ENCODE measurements around the gene CHPF2.
A peak's percentile ranks its signal among the peaks of the same experiment; 100 is the strongest.

CHPF2 gene

DNA sequence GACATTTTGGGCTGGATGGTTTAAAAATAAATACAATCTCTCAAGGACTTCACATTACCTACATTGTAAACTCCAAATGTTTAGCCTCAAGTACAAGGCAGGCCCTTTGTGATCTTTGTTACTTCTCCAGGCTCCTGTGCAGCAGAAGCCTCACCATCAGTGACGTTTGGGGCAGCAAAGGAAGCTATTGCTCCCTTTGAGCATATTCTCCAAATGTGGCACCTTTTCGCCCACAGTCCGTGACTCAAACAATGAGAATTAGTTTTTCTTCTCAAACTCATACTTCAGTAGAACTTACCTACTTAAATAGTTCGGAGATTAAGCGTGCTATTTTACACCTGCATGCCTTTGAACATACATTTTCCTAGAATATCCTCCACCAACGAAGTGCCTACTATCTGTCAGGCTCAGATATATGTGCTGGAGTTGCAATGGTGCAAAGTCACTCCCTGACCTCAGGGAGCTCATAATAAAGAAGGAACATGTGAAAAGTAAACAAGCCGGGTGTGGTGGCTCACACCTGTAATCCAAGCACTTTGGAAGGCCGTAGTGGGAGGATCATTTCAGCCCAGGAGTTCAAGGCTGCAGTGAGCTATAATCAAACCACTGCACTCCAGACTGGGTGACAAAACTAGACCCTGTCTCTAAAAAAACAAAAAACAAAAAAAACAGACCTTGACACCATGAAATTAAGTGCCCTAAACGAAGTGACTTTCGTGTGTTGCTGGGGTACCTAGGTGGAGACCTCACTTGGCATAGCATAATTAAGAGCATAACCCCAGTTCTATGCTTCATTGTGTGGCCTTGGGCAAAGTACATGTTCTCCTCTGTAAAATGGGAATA, 4.0 kb upstream of the CHPF2 start:
- DNase-seq, result no peak
- in situ Hi-C loops (cut with HindIII; ENCODE audit: low pct_ligation_motif_present, low pct_unique_long_range_greater_than_20kb, low sequenced_read_pairs), result no loop called here

DNA sequence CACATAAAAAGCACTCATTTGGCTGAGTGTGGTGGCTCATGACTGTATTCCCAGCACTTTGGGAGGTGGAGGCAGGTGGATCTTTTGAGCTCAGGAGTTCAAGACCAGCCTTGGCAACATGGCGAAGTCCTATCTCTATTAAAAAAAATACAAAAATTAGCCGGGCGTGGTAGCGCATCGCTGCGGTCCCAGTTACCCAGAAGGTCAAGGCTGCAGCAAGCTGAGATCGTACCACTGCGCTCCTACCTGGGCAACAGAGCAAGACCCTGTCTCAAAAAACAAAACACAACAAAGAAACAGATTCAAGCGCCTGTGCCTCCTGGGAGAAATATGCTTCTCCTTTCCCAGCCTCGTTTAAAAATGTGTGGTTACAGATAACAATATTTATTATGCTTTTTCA, 3.0 kb upstream of the CHPF2 start:
- in situ Hi-C loops (cut with HindIII; ENCODE audit: low pct_ligation_motif_present, low pct_unique_long_range_greater_than_20kb, low sequenced_read_pairs), result no loop called here
- no peak for DNase-seq

DNA sequence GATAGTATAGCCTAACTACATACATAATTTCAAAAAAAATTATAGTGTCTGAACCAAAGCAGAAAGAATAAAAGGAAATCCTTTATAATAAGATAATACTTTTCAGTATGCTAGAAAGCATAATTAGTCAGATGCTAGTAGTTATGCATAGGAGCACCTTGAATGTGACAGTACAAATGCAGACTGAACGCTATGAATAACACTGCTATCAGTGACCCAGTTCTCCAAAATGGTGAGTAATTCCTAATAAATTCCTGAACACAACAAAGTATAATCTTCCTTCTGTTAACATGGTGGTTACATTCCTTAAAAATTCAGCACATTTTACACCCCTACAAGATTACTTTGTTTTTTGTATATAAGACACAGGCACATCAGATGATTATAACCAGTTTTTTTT, 1.2 kb upstream of the CHPF2 start:
- DNase-seq, result no peak
- in situ Hi-C loops (cut with HindIII; ENCODE audit: low pct_ligation_motif_present, low pct_unique_long_range_greater_than_20kb, low sequenced_read_pairs), result no loop called here

DNA sequence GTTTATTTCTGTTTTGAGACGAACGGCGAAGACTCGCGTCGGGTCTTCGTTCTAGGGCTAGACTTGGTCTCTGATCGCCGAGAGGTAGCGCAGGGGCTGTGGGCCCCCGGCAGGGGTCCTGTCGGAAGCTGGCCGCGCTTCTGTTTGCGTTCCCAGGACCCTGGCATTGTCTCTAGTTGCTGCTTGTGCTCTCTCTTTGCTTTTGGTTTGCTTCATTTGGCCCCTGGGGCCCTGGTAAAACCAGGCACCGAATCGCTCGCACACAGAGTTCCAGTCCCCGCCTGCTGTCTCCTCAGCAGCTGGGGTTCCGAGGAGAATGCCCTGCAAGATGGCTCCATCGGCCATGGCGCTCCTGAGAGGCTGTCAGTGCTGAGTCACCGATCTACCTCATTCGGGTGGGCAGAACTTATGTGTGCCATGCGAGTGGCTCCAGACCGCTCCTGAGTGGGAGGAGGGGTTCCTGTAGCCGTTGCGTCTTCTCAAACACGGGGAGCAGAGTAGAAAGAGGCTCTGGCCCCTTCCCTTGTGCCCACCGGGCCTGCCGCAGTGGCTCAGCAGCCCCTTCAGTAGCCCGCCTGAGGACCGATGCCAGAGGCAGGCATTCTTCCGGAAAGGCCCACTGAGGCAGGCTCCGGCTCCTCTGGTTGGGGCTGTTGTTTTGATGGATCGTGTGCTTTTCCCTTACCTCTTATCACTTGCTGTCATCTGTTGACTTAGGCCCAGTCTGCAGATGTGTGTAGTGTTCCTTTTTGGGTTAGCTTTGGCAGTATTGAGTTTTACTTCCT, 826 bp downstream of the CHPF2 start:
- in situ Hi-C loops (cut with HindIII; ENCODE audit: low pct_ligation_motif_present, low pct_unique_long_range_greater_than_20kb, low sequenced_read_pairs), result no loop called here
- peak; percentile 94 for DNase-seq

DNA sequence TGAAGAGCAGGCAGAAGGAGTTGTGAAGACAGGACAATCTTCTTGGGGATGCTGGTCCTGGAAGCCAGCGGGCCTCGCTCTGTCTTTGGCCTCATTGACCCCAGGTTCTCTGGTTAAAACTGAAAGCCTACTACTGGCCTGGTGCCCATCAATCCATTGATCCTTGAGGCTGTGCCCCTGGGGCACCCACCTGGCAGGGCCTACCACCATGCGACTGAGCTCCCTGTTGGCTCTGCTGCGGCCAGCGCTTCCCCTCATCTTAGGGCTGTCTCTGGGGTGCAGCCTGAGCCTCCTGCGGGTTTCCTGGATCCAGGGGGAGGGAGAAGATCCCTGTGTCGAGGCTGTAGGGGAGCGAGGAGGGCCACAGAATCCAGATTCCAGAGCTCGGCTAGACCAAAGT, 1.5 kb downstream of the CHPF2 start:
- DNase-seq, result no peak
- in situ Hi-C loops (cut with HindIII; ENCODE audit: low pct_ligation_motif_present, low pct_unique_long_range_greater_than_20kb, low sequenced_read_pairs), result no loop called here

DNA sequence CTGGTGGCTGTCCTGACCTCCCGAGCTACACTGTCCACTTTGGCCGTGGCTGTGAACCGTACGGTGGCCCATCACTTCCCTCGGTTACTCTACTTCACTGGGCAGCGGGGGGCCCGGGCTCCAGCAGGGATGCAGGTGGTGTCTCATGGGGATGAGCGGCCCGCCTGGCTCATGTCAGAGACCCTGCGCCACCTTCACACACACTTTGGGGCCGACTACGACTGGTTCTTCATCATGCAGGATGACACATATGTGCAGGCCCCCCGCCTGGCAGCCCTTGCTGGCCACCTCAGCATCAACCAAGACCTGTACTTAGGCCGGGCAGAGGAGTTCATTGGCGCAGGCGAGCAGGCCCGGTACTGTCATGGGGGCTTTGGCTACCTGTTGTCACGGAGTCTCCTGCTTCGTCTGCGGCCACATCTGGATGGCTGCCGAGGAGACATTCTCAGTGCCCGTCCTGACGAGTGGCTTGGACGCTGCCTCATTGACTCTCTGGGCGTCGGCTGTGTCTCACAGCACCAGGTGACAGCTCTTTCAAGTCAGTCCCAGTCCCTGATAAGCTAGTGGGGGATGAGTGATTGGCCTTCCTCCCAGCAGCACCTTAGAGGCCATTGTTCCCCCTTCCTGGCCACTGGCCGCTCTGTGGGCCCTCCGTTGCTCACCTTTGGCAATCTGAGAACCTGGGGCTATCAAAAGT, 3.0 kb downstream of the CHPF2 start:
- no peak for DNase-seq
- in situ Hi-C loops (cut with HindIII; ENCODE audit: low pct_ligation_motif_present, low pct_unique_long_range_greater_than_20kb, low sequenced_read_pairs), result no loop called here

DNA sequence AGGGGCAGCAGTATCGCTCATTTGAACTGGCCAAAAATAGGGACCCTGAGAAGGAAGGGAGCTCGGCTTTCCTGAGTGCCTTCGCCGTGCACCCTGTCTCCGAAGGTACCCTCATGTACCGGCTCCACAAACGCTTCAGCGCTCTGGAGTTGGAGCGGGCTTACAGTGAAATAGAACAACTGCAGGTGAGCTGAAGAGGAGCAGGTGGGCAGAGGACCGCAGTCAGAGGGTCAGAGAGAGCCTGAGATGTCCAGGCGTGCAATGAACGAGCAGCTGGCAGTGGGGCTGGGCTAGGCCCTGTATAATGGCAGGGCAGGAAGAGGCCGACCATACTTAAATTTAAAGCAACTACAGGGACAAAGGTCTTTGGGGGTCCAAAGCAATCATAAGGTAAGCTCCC, 4.1 kb downstream of the CHPF2 start:
- no peak for DNase-seq
- in situ Hi-C loops (cut with HindIII; ENCODE audit: low pct_ligation_motif_present, low pct_unique_long_range_greater_than_20kb, low sequenced_read_pairs), result no loop called here

DNA sequence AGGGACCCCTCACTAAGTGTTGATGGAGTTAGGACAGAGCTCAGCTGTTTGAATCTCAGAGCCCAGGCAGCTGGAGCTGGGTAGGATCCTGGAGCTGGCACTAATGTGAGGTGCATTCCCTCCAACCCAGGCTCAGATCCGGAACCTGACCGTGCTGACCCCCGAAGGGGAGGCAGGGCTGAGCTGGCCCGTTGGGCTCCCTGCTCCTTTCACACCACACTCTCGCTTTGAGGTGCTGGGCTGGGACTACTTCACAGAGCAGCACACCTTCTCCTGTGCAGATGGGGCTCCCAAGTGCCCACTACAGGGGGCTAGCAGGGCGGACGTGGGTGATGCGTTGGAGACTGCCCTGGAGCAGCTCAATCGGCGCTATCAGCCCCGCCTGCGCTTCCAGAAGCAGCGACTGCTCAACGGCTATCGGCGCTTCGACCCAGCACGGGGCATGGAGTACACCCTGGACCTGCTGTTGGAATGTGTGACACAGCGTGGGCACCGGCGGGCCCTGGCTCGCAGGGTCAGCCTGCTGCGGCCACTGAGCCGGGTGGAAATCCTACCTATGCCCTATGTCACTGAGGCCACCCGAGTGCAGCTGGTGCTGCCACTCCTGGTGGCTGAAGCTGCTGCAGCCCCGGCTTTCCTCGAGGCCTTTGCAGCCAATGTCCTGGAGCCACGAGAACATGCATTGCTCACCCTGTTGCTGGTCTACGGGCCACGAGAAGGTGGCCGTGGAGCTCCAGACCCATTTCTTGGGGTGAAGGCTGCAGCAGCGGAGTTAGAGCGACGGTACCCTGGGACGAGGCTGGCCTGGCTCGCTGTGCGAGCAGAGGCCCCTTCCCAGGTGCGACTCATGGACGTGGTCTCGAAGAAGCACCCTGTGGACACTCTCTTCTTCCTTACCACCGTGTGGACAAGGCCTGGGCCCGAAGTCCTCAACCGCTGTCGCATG, 5.2 kb downstream of the CHPF2 start:
- in situ Hi-C loops (cut with HindIII; ENCODE audit: low pct_ligation_motif_present, low pct_unique_long_range_greater_than_20kb, low sequenced_read_pairs), result no loop called here

DNA sequence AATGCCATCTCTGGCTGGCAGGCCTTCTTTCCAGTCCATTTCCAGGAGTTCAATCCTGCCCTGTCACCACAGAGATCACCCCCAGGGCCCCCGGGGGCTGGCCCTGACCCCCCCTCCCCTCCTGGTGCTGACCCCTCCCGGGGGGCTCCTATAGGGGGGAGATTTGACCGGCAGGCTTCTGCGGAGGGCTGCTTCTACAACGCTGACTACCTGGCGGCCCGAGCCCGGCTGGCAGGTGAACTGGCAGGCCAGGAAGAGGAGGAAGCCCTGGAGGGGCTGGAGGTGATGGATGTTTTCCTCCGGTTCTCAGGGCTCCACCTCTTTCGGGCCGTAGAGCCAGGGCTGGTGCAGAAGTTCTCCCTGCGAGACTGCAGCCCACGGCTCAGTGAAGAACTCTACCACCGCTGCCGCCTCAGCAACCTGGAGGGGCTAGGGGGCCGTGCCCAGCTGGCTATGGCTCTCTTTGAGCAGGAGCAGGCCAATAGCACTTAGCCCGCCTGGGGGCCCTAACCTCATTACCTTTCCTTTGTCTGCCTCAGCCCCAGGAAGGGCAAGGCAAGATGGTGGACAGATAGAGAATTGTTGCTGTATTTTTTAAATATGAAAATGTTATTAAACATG, 6.0 kb downstream of the CHPF2 start:
- in situ Hi-C loops (cut with HindIII; ENCODE audit: low pct_ligation_motif_present, low pct_unique_long_range_greater_than_20kb, low sequenced_read_pairs), result no loop called here
- DNase-seq, result no peak

More for the DNA sequence above, 5.2 kb downstream of the CHPF2 start:
- no peak for DNase-seq

DNA sequence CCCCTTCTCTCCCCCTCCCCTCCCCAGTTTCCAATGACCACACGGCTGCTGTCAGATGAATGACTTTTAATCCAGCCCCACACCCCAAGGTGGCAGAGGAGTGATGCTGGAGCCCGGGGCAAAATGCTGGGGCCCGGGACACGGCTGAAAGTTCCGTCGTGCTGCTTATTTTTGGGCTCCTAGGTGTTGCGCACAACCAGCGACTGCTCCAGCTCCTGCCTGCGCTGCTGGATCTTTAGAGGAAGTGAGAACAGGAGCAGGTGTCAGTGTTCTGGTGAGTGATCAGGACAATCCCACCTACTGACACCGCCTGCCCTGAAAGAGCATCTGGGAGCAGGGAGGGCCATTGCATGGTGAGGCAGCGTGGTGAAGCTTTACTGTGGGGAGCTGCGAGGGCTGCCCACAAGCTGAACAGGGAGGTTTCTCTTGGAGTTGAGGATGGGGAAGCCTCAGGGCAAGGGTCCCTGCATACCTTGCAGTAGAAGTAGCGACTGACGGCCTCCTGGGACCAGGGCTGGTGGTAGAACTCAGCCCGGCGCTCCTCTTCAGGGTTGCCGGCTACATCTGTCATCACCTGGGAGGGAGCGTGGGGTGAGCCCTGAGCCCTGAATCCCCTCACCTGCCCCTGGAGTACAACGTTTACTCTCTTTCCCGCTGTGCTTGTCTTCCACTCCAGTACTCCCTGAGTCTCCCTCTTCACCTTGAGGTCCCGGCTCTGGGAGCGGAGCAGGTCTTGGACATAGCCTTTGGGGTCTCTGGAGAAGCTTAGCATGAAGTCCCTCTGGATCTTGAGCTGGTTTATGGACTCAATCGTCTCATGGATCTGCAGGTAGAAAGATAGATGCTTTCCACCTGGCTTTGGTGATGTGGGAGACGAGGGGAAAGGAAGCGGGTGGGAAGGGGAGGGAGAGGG, 6.9 kb downstream of the CHPF2 start:
- in situ Hi-C loops (cut with HindIII; ENCODE audit: low pct_ligation_motif_present, low pct_unique_long_range_greater_than_20kb, low sequenced_read_pairs), result no loop called here

DNA sequence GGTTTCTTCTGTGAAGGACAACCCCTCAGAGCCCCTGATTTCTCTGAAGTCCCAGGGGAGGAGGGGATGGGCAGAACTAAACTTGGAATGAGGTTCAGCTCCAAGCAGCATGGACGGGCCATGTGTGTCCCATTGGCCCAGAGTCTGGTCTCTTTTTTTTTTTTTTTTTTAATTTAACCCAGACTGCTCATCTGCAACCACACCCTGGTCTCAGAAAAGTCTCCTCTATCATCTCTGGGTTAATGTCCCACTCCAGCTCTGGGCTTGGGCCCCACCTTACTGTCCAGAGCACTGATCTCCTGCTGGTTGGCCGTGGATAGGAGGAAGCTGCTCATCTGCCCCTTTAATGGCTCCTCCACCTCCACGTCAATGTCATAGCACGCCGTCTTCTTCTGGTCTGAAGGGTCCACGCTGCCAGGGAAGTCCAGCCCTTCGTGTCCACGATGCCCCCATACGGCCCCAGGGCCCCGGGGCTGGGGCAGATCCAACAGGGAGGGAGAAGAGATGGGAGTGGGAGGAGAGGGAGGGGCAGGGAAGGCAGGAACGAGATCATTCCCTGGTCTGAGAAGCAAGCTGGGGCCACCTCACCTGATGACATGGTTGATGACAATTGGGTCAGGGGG, 7.7 kb downstream of the CHPF2 start:
- in situ Hi-C loops (cut with HindIII; ENCODE audit: low pct_ligation_motif_present, low pct_unique_long_range_greater_than_20kb, low sequenced_read_pairs), result no loop called here
- no peak for DNase-seq

More for the DNA sequence above, 6.9 kb downstream of the CHPF2 start:
- no peak for DNase-seq

DNA sequence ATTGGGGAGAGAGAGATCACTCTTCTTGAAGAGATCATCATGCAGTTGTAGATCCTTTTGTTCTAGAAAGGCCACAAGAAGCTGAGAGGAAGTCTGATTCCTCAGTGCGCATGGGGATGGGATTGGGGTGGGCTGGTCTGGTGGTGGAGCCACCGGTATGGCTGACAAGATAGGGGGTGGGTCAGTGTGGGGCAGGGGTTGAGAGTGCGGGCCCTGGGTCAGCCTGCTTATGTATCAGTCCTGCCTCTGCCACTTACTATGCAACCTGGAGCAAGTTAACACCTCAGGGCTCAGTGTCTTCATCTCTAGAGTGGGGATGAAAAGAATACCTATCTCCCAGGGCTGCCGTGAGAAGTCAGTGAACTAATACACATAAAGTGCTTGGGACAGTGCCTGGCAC, 8.3 kb downstream of the CHPF2 start:
- no peak for DNase-seq
- in situ Hi-C loops (cut with HindIII; ENCODE audit: low pct_ligation_motif_present, low pct_unique_long_range_greater_than_20kb, low sequenced_read_pairs), result no loop called here

DNA sequence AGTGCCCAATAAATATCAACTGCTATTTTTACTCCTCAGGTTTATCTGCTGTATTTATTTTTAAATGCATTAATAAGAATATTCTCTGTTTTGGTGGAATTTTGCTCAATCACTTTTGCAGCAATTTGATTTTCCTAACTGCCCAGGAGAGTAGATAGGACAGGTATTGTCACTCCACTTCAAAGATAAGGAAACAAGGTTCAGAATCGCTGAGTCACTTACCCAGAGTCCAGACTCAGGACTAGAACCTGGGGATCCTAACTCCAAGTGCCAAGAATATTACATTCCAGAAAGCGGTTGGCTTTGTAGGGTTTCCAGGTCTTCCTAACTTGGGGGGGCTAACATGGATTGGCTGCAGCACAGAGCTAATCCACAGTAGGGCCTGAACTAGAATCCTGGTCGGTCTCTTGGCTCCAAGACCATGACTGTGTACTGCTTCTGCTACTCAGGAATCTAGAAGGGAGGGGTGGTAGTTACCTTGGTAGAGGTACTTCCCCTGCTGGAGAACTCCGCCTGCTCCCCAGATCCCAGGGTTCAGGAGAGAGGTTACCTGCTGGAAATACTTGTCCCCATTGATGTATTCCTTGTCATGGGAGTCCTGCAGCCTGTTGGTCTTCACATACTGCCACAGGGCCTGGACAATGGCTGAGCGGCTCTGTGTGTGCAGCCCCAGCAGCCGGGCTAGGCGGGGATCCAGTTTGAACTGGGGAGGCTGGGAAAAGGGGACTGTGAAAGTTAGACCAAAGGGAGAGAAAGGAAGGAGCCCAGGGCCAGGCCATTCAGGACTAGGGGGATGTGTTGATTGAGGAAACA, 8.9 kb downstream of the CHPF2 start:
- DNase-seq, result no peak
- in situ Hi-C loops (cut with HindIII; ENCODE audit: low pct_ligation_motif_present, low pct_unique_long_range_greater_than_20kb, low sequenced_read_pairs), result no loop called here

DNA sequence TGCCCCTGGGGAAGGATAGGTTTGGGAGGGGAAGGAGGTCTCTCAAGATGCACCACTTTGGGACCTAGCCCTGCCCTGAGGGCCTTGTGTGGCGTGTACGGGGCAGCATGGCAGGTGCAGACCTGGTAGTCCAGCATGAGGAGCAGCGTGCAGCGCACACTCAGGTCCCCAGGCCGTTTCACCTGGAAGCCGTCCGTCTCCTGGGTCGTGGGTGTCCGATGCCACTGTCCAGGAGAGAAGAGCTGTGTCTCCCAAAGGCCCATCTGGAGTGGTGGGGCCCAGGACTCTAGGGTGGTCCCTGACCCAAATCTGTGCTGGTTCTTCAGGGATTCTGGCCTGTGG, 9.4 kb downstream of the CHPF2 start:
- DNase-seq, result no peak
- in situ Hi-C loops (cut with HindIII; ENCODE audit: low pct_ligation_motif_present, low pct_unique_long_range_greater_than_20kb, low sequenced_read_pairs), result no loop called here

DNA sequence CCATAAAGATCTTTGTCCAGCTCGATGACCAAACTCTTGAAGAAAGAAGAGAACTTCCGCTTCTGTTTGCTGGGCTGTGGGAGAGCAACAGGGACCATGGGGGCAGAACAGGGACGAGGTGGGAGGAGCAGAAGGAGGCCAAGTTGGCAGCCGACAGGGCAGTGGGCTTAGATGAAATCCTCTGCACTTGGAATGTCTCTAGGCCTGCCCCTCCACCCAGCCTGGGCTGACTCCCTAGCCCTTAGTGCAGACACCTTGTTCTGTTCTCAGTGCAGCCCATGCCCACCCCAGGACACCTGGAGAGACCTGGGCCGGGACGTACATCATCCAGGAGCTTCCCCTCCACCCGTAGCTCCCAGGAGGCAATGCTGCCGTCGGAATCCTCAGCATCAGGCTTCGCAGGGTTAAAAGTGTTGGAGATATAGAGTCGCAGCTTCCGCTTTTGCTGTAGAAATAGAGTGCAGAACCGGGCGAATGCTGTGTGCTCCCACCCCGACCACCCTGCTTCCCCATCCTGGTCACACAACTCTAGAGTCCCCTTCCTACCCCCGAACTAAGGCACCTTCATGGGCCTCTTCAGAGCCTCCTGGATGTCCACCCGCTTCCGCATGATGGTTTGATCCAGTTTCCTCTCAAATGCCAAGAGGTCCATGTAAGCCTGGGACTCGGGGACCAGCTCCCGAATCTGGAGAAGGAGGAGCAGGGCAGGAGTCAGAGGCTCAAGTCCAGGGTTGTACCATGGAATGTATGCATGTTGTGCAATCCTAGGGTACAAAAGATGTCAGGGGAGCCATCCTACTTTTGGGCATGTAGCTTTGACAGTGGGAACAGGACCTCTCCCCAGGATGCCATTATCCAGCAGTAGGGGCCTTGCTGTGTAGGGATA, 10.1 kb downstream of the CHPF2 start:
- DNase-seq, result no peak
- in situ Hi-C loops (cut with HindIII; ENCODE audit: low pct_ligation_motif_present, low pct_unique_long_range_greater_than_20kb, low sequenced_read_pairs), result no loop called here
